Astrocyte of the spinal cord (primary cell): ENCODE results near the gene MINDY1.

ENCODE experiments used
- DNase-seq: peaks from one replicate; pipeline ENCODE4 v3.0.0; 2011; ENCODE audit warnings: low read depth, low spot score
- H3K4me3 ChIP-seq: 2 replicates; pipeline ENCODE4 v1.5.1; 2011; ENCODE audit warnings: low read depth, mild to moderate bottlenecking, low read length, moderate library complexity
- CTCF ChIP-seq: IDR thresholded peaks from 2 replicates; pipeline ENCODE4 v1.5.1; 2012; ENCODE audit warnings: low read depth, mild to moderate bottlenecking, low read length, inconsistent platforms
- in situ Hi-C: cut with HindIII; loops from 2 replicates; pipeline ENCODE4 v1.10.0; 2017; ENCODE audit warnings: low sequenced_read_pairs

The MINDY1 gene

GRCh38 chr1:150954708-150955107 lies 52.0 kb downstream of the MINDY1 start:
- no peak for TF ChIP-seq CTCF
- no peak overlapping the region for H3K4me3 ChIP-seq
- in situ Hi-C loops = no loop called here
- no peak for DNase-seq
